ENCODE measurements around the gene IL10RB. TPM values are rescaled to one million over a fixed set of nuclear protein-coding genes. Genes with fewer than 3 reads are reported as not detected.

Gene IL10RB
- total RNA-seq, 4 donors from 2014 or later: 28.1 to 47.7 (median 32.3) TPM

DNA sequence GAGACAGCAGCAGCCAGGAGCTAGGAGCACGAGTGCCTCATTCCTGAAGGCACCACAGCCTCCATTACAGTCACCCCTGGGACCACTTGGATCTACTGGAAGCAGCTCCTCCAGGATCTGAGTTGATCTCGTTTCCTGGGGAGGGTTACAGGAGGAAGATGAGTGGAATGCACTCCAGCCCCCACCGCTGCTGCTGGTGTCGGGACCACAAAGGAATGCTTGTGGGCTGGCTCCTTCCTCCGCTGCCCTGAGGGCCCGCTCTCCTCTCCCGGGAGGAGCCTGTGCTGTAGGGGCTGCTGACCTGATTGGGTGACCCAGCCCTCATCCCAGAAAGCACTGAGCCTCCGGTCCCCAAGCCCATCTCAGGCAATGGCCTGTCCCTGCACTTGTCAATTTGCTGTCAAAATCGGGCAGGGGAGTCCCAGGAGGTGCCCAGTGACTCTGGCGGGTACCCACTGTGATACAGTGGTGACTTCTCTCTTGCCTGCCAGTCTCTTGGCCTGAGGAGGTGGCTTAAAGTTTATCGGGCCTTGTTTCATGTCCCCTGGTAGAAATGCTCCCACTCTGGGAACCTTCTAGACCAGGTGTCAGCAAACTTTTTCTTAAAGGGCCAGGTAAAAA, 23.1 kb downstream of the IL10RB start:
- peak overlapping the region in 1 of 4 donors; percentile 44 for H3K27ac ChIP-seq
- no peak for DNase-seq
- intact Hi-C loops (cut with DNase I): no loop called here
- no peaks in the 10 kb centered on the region for H3K27me3 ChIP-seq
- peaks cover 0 to 42% (median 19%) of the 10 kb centered on the region in 3 donors for H3K4me1 ChIP-seq
- no peak overlapping the region for H3K4me3 ChIP-seq
- no peaks in the 10 kb centered on the region for H3K9me3 ChIP-seq
- H3K36me3 ChIP-seq: peaks cover 6 to 78% (median 6%) of the 10 kb centered on the region in 3 donors
- WGBS, 2 donors: 71 to 74% methylated on average over 3 to 10 of the region's 11 CpGs
- TF ChIP-seq, protein P1, sequence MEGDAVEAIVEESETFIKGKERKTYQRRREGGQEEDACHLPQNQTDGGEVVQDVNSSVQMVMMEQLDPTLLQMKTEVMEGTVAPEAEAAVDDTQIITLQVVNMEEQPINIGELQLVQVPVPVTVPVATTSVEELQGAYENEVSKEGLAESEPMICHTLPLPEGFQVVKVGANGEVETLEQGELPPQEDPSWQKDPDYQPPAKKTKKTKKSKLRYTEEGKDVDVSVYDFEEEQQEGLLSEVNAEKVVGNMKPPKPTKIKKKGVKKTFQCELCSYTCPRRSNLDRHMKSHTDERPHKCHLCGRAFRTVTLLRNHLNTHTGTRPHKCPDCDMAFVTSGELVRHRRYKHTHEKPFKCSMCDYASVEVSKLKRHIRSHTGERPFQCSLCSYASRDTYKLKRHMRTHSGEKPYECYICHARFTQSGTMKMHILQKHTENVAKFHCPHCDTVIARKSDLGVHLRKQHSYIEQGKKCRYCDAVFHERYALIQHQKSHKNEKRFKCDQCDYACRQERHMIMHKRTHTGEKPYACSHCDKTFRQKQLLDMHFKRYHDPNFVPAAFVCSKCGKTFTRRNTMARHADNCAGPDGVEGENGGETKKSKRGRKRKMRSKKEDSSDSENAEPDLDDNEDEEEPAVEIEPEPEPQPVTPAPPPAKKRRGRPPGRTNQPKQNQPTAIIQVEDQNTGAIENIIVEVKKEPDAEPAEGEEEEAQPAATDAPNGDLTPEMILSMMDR (IDR thresholded peaks at IDR 0.05): no peak
- no peak for TF ChIP-seq POLR2A (IDR thresholded peaks at IDR 0.05)

DNA sequence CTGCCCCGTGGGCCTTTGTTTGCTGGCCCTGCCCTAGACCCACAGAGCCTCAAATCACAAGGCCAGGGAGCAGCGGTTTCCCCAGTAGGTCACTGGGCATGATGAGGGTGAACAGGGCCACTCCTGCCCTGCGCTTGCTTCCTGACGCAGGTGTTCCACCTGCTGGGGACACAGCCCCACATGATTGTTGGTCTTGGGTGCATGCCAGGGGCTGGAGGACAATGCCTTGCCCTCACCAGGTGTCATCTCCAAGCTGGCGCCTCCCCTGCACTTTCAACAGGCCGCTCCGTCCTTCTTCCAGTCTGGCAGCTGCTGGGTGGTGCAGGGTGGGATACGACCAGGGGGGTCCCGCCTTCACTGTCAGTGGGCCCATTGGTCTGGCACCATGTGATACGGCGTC, 24.3 kb downstream of the IL10RB start:
- WGBS, 2 donors: 79 to 100% methylated on average over 3 to 4 of the region's 11 CpGs
- H3K36me3 ChIP-seq: peaks cover 5 to 74% (median 6%) of the 10 kb centered on the region in 3 donors
- no peaks in the 10 kb centered on the region for H3K27me3 ChIP-seq
- no peak overlapping the region for H3K27ac ChIP-seq
- no peak overlapping the region for H3K4me3 ChIP-seq
- DNase-seq: no peak
- no peak for TF ChIP-seq POLR2A (IDR thresholded peaks at IDR 0.05)
- TF ChIP-seq, protein P1 (IDR thresholded peaks at IDR 0.05): no peak
- H3K4me1 ChIP-seq: peaks cover 0 to 40% (median 19%) of the 10 kb centered on the region in 3 donors
- intact Hi-C loops (cut with DNase I): no loop called here
- H3K9me3 ChIP-seq: no peaks in the 10 kb centered on the region

DNA sequence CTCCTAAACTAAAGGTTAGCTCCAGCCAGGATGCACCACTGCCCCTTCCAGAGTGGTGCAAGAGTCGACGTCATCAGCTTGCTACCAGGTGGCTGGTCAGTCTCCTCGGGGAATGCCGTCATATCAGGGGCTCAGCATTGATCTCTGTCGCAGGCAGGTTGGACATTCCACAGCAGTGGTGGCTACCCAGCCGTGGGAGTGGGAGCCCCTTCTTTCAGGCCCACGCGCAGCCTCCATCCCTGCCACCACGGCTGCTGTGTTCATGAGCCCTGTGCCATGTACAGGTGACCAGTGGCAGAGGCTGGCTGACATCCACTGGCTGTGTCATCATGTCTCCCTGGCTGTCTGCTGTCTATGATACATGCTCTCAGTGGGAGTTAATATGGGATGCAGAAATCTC, 25.5 kb downstream of the IL10RB start:
- Histone ChIP-seq H3K4me3 (no peak overlapping the region), H3K27ac (no peak overlapping the region), H3K4me1 (peaks cover 0 to 28% (median 8%) of the 10 kb centered on the region in 3 donors), H3K36me3 (peaks cover 0 to 78% (median 12%) of the 10 kb centered on the region in 3 donors), H3K9me3 (no peaks in the 10 kb centered on the region), H3K27me3 (no peaks in the 10 kb centered on the region)
- 81 to 89% methylated on average over 3 to 5 of the region's 9 CpGs for WGBS, 2 donors
- intact Hi-C loops (cut with DNase I): no loop called here
- TF ChIP-seq POLR2A (IDR thresholded peaks at IDR 0.05): no peak
- TF ChIP-seq, protein P1 (IDR thresholded peaks at IDR 0.05): no peak
- no peak for DNase-seq

DNA sequence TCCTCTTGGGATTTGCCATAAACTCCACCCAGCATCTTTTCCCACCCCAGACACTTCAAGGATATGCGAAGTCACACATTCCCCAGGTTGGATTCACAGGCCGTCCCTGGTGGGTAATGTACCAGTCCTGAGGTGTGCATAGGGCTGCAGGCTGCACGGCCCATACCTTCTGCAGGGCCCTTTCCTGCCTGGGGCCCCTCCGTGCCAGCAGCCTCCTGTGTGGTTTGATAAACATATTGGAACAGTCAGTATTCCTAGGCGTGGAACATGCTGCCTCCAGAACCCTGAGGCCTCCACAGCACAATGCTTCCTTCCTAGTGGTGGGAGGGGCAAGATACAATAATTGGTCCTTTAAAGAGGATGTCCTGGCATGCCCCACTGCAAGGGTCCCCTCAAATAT, 26.6 kb downstream of the IL10RB start:
- peaks cover 0 to 87% (median 15%) of the 10 kb centered on the region in 3 donors for H3K36me3 ChIP-seq
- intact Hi-C loops (cut with DNase I): no loop called here
- WGBS, 2 donors: 79 to 80% methylated on average over 2 of the region's 5 CpGs
- no peaks in the 10 kb centered on the region for H3K27me3 ChIP-seq
- no peak for TF ChIP-seq POLR2A (IDR thresholded peaks at IDR 0.05)
- TF ChIP-seq, protein P1 (IDR thresholded peaks at IDR 0.05): no peak
- H3K27ac ChIP-seq: no peak overlapping the region
- no peak overlapping the region for H3K4me3 ChIP-seq
- no peaks in the 10 kb centered on the region for H3K9me3 ChIP-seq
- no peak for DNase-seq
- peaks cover 0 to 17% (median 0%) of the 10 kb centered on the region in 3 donors for H3K4me1 ChIP-seq

DNA sequence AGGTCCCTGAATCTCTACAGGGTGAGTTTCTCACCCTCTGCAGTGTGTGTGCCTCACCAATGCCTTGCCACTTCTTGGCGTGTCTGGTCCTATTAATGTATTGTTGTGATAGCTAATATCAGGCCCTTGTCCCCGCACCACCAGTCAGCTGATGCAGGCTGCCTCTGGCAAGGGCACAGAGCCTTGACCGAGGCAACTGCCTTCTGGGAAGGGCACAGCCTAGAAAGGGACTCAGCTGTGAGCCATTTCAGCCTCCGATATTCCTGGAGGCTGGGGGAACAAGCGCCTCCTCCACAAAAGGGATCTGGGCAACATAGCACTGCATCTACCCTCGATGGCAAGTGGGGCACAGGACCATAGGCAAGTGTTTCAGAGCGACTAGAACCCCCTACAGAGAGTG, 27.0 kb downstream of the IL10RB start:
- Histone ChIP-seq H3K36me3 (peaks cover 0 to 83% (median 15%) of the 10 kb centered on the region in 3 donors), H3K9me3 (no peaks in the 10 kb centered on the region), H3K27ac (no peak overlapping the region), H3K27me3 (no peaks in the 10 kb centered on the region), H3K4me1 (peaks cover 0 to 13% (median 0%) of the 10 kb centered on the region in 3 donors), H3K4me3 (no peak overlapping the region)
- WGBS, 2 donors: 100% methylated on average over 5 of the region's 7 CpGs; no CpG with 5 or more reads in 1 of the 2 donors
- TF ChIP-seq, protein P1 (IDR thresholded peaks at IDR 0.05): no peak
- no peak for TF ChIP-seq POLR2A (IDR thresholded peaks at IDR 0.05)
- intact Hi-C loops (cut with DNase I): no loop called here
- no peak for DNase-seq

All from esophagus squamous epithelium (tissue), 5 donors.